NCI-H146 treated with DMSO at 0.1 percent for 48 hours (cell line): Measurements from ENCODE around the gene ZNF440.

Experiments used
- DNase-seq: peaks from one replicate; lab custom pipeline; 2025; ENCODE audit not compliant: unreplicated experiment; lab: John Stamatoyannopoulos, UW

Gene ZNF440

DNA sequence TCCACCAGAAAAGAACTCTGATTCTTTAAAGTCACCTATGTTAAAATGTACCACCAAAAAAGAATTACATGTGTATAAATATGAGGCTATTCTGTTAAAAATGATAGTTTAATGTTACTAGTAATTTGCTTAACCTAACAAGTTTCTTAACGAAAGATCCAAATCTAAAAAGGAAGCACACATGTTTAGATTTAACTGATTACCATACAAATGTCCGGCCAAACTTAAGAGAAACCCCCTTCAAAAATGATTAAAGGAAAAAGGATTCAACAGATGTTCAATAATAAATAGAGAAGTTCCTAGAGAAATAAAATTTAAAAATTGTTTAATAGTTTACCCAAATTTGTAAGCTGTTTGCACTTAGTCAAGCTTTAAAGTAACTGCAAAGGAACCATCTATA is 68.5 kb downstream of the ZNF440 start:
- DNase-seq = no peak
